ENCODE data around the gene CLTB. TPM values are rescaled to one million over a fixed set of nuclear protein-coding genes. Genes with fewer than 3 reads are reported as not detected.

CLTB gene
- total and polyA plus RNA-seq, 2 of the 13 experiments (the other 11 are each of a cell fraction or from before 2014, with no cell fraction given) = 23.3 to 33.8 TPM

- TF ChIP-seq ZNF891 (CRISPR knock-in tag; IDR thresholded peaks at IDR 0.05) (no peak), ASH2L (IDR thresholded peaks at IDR 0.05; ENCODE audit: insufficient read length, low read depth, low read length) (peak; percentile 81), PAXIP1 (CRISPR knock-in tag; conservative IDR thresholded peaks at IDR 0.05) (peak; percentile 43), ZNF317 (CRISPR knock-in tag; IDR thresholded peaks at IDR 0.05) (no peak; the same call in 1 of the 2 replicates), CSRNP2 (CRISPR knock-in tag; conservative IDR thresholded peaks at IDR 0.05; ENCODE audit: low read depth) (no peak), THYN1 (CRISPR knock-in tag; IDR thresholded peaks at IDR 0.05; ENCODE audit: borderline replicate concordance, low read depth) (no peak), IKZF1 (IDR thresholded peaks at IDR 0.05) (no peak), ZNF160 (CRISPR knock-in tag; IDR thresholded peaks at IDR 0.05) (no peak), ZHX2 (IDR thresholded peaks at IDR 0.05; ENCODE audit: low read depth) (no peak; the same call in 1 of the 2 replicates), ZHX2 (CRISPR knock-in tag; IDR thresholded peaks at IDR 0.05; ENCODE audit: borderline replicate concordance) (no peak), ZNF644 (CRISPR knock-in tag; IDR thresholded peaks at IDR 0.05; ENCODE audit: low read depth) (no peak), ZBTB14 (CRISPR knock-in tag; IDR thresholded peaks at IDR 0.05) (no peak), SMAD1 (CRISPR knock-in tag; IDR thresholded peaks at IDR 0.05; ENCODE audit: borderline replicate concordance, low read depth) (0 out of 2 replicates have a peak, but pooled peaks have one; percentile 75), TFDP2 (CRISPR knock-in tag; IDR thresholded peaks at IDR 0.05) (peak; percentile 72)
Measured at GRCh38 chr5:176361437-176362232, 54.7 kb downstream of the CLTB start, which contains the start of gene KIAA1191 (continued).

All from HepG2 (cell line).